Measurements from ENCODE around the gene SOWAHD. TPM values are rescaled to one million over a fixed set of nuclear protein-coding genes. Genes with fewer than 3 reads are reported as not detected.

Gene SOWAHD
- total RNA-seq = under 0.01 and 0.72 TPM in 2 replicates

GRCh38 chrX:119757979-119758730 lies at the start of gene SOWAHD:
Gene SOWAHD, plus strand, starts transcription at chrX:119758588. Its CDS starts 80 bp downstream, at chrX:119758668.
- DNase-seq (ENCODE audit: insufficient read length, low spot score, missing footprints) = peak; percentile 88
- Histone ChIP-seq H3K4me2 (ENCODE audit: insufficient read depth, low read length) (peak within 1 kb of the TSS; percentile 71), H3K79me2 (ENCODE audit: insufficient read depth, low read length) (no peaks in the 10 kb centered on the region)

DNA sequence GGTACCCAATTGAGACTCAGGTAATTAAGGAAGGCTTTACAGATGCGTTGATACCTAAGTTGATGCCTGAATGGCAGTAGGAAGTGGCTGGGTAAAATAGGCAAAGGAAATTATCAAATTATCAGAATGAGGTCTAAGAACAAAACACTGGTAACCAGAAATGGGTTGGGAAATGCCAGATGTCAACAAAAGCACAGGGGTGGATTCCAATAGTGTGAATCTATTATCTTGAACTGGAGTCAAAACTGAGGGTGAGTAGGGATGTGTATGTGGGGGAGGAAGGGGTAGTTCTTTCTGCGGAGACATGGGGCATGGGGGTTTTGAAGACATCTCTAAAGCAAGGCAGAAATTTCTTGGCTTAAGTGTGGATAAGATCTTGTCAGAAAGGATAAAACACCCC lies 49.5 kb upstream of the SOWAHD start:
- TF ChIP-seq, protein P1, sequence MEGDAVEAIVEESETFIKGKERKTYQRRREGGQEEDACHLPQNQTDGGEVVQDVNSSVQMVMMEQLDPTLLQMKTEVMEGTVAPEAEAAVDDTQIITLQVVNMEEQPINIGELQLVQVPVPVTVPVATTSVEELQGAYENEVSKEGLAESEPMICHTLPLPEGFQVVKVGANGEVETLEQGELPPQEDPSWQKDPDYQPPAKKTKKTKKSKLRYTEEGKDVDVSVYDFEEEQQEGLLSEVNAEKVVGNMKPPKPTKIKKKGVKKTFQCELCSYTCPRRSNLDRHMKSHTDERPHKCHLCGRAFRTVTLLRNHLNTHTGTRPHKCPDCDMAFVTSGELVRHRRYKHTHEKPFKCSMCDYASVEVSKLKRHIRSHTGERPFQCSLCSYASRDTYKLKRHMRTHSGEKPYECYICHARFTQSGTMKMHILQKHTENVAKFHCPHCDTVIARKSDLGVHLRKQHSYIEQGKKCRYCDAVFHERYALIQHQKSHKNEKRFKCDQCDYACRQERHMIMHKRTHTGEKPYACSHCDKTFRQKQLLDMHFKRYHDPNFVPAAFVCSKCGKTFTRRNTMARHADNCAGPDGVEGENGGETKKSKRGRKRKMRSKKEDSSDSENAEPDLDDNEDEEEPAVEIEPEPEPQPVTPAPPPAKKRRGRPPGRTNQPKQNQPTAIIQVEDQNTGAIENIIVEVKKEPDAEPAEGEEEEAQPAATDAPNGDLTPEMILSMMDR (IDR thresholded peaks at IDR 0.05; ENCODE audit: extremely low read depth, low read depth, low read length) = no peak
- peaks cover 3% of the 10 kb centered on the region for H3K27me3 ChIP-seq (ENCODE audit: insufficient read depth, low read length)

More at GRCh38 chrX:119757979-119758730, at the start of gene SOWAHD:
- peaks cover 7% of the 10 kb centered on the region for H3K4me1 ChIP-seq (ENCODE audit: insufficient read depth, low read length)
- H3K36me3 ChIP-seq (ENCODE audit: insufficient read depth, low read length) = no peaks in the 10 kb centered on the region
- H3K27ac ChIP-seq (ENCODE audit: low read depth, low read length) = no peak within 1 kb of the TSS
- H3K27me3 ChIP-seq (ENCODE audit: insufficient read depth, low read length) = no peaks in the 10 kb centered on the region
- H2AFZ ChIP-seq (ENCODE audit: low read length) = peak within 1 kb of the TSS; percentile 59
- peak within 1 kb of the TSS; percentile 66 for H3K4me3 ChIP-seq (ENCODE audit: insufficient read depth, low read length)
- no peaks in the 10 kb centered on the region for H4K20me1 ChIP-seq (ENCODE audit: insufficient read depth, low read length)
- TF ChIP-seq, protein P1 (IDR thresholded peaks at IDR 0.05; ENCODE audit: extremely low read depth, low read depth, low read length) = no peak
- no peaks in the 10 kb centered on the region for H3K9me3 ChIP-seq (ENCODE audit: low read depth, low read length)

DNA sequence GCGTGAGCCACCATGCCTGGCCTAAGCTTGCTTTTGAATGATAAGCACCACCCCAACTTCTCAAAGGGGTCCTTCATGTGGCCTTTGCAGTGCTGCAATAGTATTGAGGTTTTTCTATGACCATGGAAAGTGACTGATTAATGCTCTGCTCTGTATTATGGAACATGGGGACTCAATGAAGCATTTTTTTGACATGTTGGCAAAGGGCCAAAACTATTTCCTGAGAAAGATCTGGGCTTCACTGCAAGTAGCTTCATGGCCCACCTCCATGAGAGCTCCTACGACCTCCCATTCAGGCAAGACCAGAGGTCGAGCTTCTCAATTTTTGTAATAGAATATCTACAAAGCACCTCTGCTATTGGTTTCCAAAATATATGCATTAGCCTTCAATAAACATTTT lies 48.8 kb upstream of the SOWAHD start:
- peaks cover 3% of the 10 kb centered on the region for H3K27me3 ChIP-seq (ENCODE audit: insufficient read depth, low read length)
- no peak for DNase-seq (ENCODE audit: insufficient read length, low spot score, missing footprints)
- H3K36me3 ChIP-seq (ENCODE audit: insufficient read depth, low read length) = no peaks in the 10 kb centered on the region
- no peaks in the 10 kb centered on the region for H3K4me1 ChIP-seq (ENCODE audit: insufficient read depth, low read length)
- TF ChIP-seq, protein P1 (IDR thresholded peaks at IDR 0.05; ENCODE audit: extremely low read depth, low read depth, low read length) = no peak
- H2AFZ ChIP-seq (ENCODE audit: low read length) = no peak overlapping the region
- no peak overlapping the region for H3K27ac ChIP-seq (ENCODE audit: low read depth, low read length)
- no peaks in the 10 kb centered on the region for H3K79me2 ChIP-seq (ENCODE audit: insufficient read depth, low read length)
- no peaks in the 10 kb centered on the region for H4K20me1 ChIP-seq (ENCODE audit: insufficient read depth, low read length)
- no peaks in the 10 kb centered on the region for H3K9me3 ChIP-seq (ENCODE audit: low read depth, low read length)
- no peak overlapping the region for H3K4me3 ChIP-seq (ENCODE audit: insufficient read depth, low read length)
- no peak overlapping the region for H3K4me2 ChIP-seq (ENCODE audit: insufficient read depth, low read length)

More for the DNA sequence above, 49.5 kb upstream of the SOWAHD start:
- Histone ChIP-seq H3K36me3 (ENCODE audit: insufficient read depth, low read length) (no peaks in the 10 kb centered on the region), H3K4me1 (ENCODE audit: insufficient read depth, low read length) (no peaks in the 10 kb centered on the region), H2AFZ (ENCODE audit: low read length) (no peak overlapping the region), H3K4me2 (ENCODE audit: insufficient read depth, low read length) (no peak overlapping the region), H4K20me1 (ENCODE audit: insufficient read depth, low read length) (no peaks in the 10 kb centered on the region), H3K27ac (ENCODE audit: low read depth, low read length) (no peak overlapping the region), H3K9me3 (ENCODE audit: low read depth, low read length) (no peaks in the 10 kb centered on the region), H3K79me2 (ENCODE audit: insufficient read depth, low read length) (no peaks in the 10 kb centered on the region), H3K4me3 (ENCODE audit: insufficient read depth, low read length) (no peak overlapping the region)
- peak; percentile 62 for DNase-seq (ENCODE audit: insufficient read length, low spot score, missing footprints)

GRCh38 chrX:119721487-119721886 lies 36.9 kb upstream of the SOWAHD start:
- no peaks in the 10 kb centered on the region for H4K20me1 ChIP-seq (ENCODE audit: insufficient read depth, low read length)
- H3K36me3 ChIP-seq (ENCODE audit: insufficient read depth, low read length) = no peaks in the 10 kb centered on the region
- TF ChIP-seq, protein P1 (IDR thresholded peaks at IDR 0.05; ENCODE audit: extremely low read depth, low read depth, low read length) = no peak
- no peaks in the 10 kb centered on the region for H3K27me3 ChIP-seq (ENCODE audit: insufficient read depth, low read length)
- no peak overlapping the region for H3K27ac ChIP-seq (ENCODE audit: low read depth, low read length)
- H3K9me3 ChIP-seq (ENCODE audit: low read depth, low read length) = no peaks in the 10 kb centered on the region
- no peak overlapping the region for H3K4me3 ChIP-seq (ENCODE audit: insufficient read depth, low read length)
- no peaks in the 10 kb centered on the region for H3K4me1 ChIP-seq (ENCODE audit: insufficient read depth, low read length)
- no peak overlapping the region for H2AFZ ChIP-seq (ENCODE audit: low read length)
- DNase-seq (ENCODE audit: insufficient read length, low spot score, missing footprints) = no peak
- H3K4me2 ChIP-seq (ENCODE audit: insufficient read depth, low read length) = no peak overlapping the region
- H3K79me2 ChIP-seq (ENCODE audit: insufficient read depth, low read length) = no peaks in the 10 kb centered on the region

All from osteoblast (primary cell).